LNCAP (cell line): Measurements from ENCODE around the gene MBTPS1.

ENCODE experiments used
- CTCF ChIP-seq: fragments of 450-650 bp; IDR thresholded peaks from 2 replicates; pipeline ENCODE4 v1.5.1; 2017; ENCODE audit warnings: mild to moderate bottlenecking

MBTPS1 gene

DNA sequence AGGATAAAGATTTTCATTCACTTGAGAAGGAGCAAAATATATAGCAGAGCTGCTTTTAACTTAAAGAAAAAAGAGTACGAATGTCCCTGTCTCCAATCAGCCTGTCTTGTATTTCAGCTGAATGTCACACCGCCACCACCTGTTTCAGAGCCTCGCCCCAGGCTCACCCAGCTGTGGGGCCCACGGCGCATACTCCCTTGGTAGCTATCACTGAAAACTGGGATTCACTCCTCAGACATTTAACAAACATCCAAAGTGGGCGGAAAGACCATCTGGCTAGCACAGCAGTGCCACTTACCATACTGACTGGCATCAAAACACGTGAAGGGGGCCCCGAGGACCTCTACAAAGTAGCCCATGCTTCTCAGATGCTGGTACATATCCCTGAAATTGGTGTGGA is 48.7 kb downstream of the MBTPS1 start:
- TF ChIP-seq CTCF: no peak

- TF ChIP-seq CTCF: no peak
These were observed 49.1 kb downstream of the MBTPS1 start for GRCh38 chr16:84067640-84068039.

- peak; percentile 81 for TF ChIP-seq CTCF
These were observed 51.1 kb downstream of the MBTPS1 start for GRCh38 chr16:84065536-84066132.

DNA sequence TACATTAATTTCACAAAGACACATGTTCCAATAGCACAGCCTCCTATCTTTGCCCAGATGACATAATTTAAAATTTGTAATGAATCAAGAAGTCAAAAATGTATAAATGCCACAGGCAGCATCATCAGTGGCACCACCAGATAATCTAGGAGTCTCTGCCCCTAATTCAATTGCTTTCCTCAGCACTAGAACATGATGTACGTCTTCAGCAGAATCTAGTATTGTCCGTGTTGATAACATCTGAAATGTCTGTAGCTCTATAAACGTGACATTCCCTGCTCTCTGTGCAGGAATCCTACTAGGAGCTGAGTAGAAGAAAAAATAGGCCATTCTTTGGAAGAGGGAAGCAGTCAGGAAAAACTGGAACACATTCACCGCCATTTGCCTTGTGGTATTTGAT is 52.8 kb downstream of the MBTPS1 start:
- no peak for TF ChIP-seq CTCF

- TF ChIP-seq CTCF: peak; percentile 98
These were observed 53.8 kb downstream of the MBTPS1 start for GRCh38 chr16:84062734-84063640.

DNA sequence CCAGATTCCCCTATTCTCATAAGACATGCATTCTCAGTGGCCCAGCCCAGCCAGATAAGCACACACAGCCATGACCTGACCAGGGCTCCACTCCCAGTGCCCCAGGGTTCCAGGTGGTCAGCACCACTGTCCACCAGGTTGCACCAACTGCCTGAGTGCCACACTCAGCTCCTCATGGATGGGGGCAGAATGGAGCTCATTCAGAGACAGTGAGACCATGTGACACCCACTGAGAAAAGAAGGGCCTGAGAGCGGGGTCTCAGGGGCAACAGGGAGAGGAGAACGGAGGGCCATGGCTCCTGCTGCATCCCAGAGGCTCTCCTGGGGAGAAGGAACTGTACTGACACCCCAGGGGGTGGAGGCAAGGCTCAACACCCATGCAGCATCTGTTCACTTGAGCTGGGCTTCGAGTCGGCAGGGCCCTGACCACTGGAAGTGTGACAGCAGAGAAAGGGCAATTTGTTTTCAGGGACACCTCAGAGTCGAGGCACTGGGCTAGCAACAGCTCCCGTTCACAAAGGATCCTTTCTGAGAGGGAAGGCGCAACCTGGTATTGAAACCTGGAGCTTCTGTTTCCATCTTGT is 55.4 kb downstream of the MBTPS1 start:
- no peak for TF ChIP-seq CTCF

- no peak for TF ChIP-seq CTCF
These were observed 56.5 kb downstream of the MBTPS1 start for GRCh38 chr16:84059946-84060901.
